Peyer's patch (tissue), 4 donors: Measurements from ENCODE around the gene TAS2R38. TPM values are rescaled to one million over a fixed set of nuclear protein-coding genes. Genes with fewer than 3 reads are reported as not detected.

Source experiments
- DNase-seq, 3 donors: peaks; one replicate each; pipeline ENCODE4 v3.0.0-alpha.2; 2017 to 2019
- H3K27ac ChIP-seq, 4 donors: fragments of 200-600 bp; sonication (generic); one replicate each; pipeline ENCODE4 v1.5.1; 2016 to 2019
- H3K27me3 ChIP-seq, 2 donors: fragments of 200-600 bp; sonication (generic); one replicate each; pipeline ENCODE4 v1.5.1; 2019
- H3K36me3 ChIP-seq, 3 donors: fragments of 200-600 bp; sonication (generic); one replicate each; pipeline ENCODE4 v1.5.1; 2016 to 2019
- H3K4me1 ChIP-seq, 4 donors: fragments of 200-600 bp; sonication (generic); one replicate each; pipeline ENCODE4 v1.5.1; 2016 to 2019
- H3K4me3 ChIP-seq, 4 donors: fragments of 200-600 bp; sonication (generic); 1 replicate in 3 of 4; 2 replicates in 1 of 4; pipeline ENCODE4 v1.5.1; 2016 to 2019; ENCODE audit warnings: mild to moderate bottlenecking in 1 of 4
- H3K9me3 ChIP-seq, 4 donors: fragments of 200-600 bp; sonication (generic); one replicate each; pipeline ENCODE4 v1.5.1; 2016 to 2019; ENCODE audit warnings: mild to moderate bottlenecking in 1 of 4
- POLR2A ChIP-seq, 2 donors: fragments of 450-650 bp; IDR thresholded peaks; one replicate each; pipeline ENCODE4 v1.5.1; 2017; ENCODE audit warnings: antibody characterized with exemption in 2 of 2, mild to moderate bottlenecking in 2 of 2, moderate library complexity in 2 of 2
- total RNA-seq, 4 donors: library from RNA; depleted of rRNA; stranded (reverse); fragments of >200 nt; gene quantifications; one replicate each; pipeline ENCODE4 v1.1.0, GENCODE V29; 2016
- TF ChIP-seq, protein P1 (sequence below), 6 experiments: fragments of 450-650 bp in 4 of 6; fragments of 200-600 bp in 2 of 6; sonication (generic) in 1 of 6; IDR thresholded peaks; one replicate each; pipeline ENCODE4 v1.5.1; 2017 to 2019; ENCODE audit warnings: antibody characterized with exemption in 6 of 6, mild to moderate bottlenecking in 3 of 6, moderate library complexity in 1 of 6

The TAS2R38 gene
- total RNA-seq, 4 donors from 2014 or later = 1.3 to 2.7 TPM; not detected in 2

DNA sequence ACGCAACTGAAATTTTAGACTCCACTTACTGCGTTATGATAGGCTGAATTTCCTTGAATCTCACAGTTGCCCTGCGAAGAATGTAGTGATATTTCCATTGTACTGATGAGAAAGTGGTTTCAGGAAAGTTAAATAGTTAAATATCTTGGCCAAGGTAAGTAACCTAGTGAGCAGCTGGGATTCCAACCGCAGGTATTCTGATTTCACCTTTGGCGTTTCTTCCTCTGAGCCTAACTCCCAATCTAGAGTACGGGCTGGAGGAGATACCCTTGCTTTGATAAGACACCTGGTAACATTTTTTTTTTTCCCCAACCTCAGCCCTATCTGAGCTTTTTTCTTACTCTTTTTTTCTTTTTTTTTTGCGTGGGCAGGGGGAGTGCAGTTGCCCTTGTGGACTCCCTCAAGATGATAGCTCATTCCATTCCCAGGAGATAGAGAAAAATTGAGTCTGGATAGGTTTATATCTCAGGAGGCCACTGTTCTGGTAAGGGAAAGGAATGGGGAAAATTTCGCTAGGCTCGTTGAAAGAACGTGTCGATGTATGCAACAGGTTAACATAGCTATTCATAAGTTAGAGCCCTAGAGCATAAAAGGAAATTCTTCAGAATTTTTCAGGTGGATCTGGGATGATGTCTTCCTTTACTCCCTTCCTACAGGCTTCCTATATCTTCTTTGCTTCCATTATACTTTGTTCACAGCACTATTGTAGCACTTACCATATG, 3.1 kb upstream of the TAS2R38 start:
- Histone ChIP-seq H3K4me1 (peaks cover 0 to 7% (median 0%) of the 10 kb centered on the region in 4 donors), H3K9me3 (no peaks in the 10 kb centered on the region), H3K36me3 (no peaks in the 10 kb centered on the region), H3K27ac (no peak overlapping the region), H3K4me3 (peak overlapping the region in 1 of 4 donors; percentile 43), H3K27me3 (no peaks in the 10 kb centered on the region)
- DNase-seq = no peak
- no peak for TF ChIP-seq POLR2A (IDR thresholded peaks at IDR 0.05)
- TF ChIP-seq, protein P1, sequence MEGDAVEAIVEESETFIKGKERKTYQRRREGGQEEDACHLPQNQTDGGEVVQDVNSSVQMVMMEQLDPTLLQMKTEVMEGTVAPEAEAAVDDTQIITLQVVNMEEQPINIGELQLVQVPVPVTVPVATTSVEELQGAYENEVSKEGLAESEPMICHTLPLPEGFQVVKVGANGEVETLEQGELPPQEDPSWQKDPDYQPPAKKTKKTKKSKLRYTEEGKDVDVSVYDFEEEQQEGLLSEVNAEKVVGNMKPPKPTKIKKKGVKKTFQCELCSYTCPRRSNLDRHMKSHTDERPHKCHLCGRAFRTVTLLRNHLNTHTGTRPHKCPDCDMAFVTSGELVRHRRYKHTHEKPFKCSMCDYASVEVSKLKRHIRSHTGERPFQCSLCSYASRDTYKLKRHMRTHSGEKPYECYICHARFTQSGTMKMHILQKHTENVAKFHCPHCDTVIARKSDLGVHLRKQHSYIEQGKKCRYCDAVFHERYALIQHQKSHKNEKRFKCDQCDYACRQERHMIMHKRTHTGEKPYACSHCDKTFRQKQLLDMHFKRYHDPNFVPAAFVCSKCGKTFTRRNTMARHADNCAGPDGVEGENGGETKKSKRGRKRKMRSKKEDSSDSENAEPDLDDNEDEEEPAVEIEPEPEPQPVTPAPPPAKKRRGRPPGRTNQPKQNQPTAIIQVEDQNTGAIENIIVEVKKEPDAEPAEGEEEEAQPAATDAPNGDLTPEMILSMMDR (IDR thresholded peaks at IDR 0.05) = peak in 1 of 6 experiments; percentile 27

DNA sequence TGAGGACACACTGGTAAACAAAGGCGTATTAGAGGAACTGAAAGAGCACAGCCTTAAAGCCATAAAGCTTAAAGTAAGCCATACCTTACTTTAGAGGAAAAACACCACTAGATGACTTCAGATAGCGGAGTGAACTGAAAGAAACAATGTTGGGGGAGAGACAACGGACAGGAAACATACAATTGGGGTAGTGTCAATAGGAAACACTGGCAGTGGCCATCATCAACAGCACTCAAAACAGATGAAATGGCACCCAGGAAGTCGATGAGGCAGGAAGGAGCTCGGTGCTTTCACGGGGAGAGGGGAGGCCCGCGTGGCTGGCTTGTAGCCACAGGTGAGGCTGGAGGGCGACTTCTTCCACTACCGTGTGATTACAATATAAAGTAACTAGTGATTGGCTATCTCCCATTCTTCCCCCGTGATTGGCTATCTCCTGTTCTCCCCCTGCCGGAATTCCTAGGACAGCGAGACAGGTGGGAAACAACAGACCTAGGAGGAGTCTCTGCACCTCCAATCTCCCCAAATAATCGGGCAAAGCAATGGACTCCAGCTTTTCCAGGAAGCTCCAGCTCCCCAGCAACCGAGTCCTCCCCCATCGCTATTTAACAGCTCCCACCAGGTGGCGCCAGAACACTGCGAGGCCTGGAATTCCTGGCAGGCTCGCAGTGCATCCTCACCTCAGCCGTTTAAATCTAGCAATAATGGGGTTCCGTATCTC, 2.4 kb upstream of the TAS2R38 start:
- peak; percentile 46 to 92 (median 87) for DNase-seq
- Histone ChIP-seq H3K4me3 (peak overlapping the region in 3 of 4 donors; percentile 9 to 52 (median 43)), H3K9me3 (no peaks in the 10 kb centered on the region), H3K4me1 (peaks cover 0 to 7% (median 0%) of the 10 kb centered on the region in 4 donors), H3K36me3 (no peaks in the 10 kb centered on the region), H3K27me3 (no peaks in the 10 kb centered on the region), H3K27ac (peak overlapping the region in 2 of 4 donors; percentile 5 to 40)
- TF ChIP-seq, protein P1 (IDR thresholded peaks at IDR 0.05) = peak in 4 of 6 experiments; percentile 67 to 96 (median 93)
- TF ChIP-seq POLR2A (IDR thresholded peaks at IDR 0.05) = no peak

- no peak overlapping the region for H3K4me3 ChIP-seq
- no peak overlapping the region for H3K27ac ChIP-seq
- H3K27me3 ChIP-seq = no peaks in the 10 kb centered on the region
- TF ChIP-seq, protein P1 (IDR thresholded peaks at IDR 0.05) = peak in 4 of 6 experiments; percentile 33 to 73 (median 70)
- TF ChIP-seq POLR2A (IDR thresholded peaks at IDR 0.05) = no peak
- no peaks in the 10 kb centered on the region for H3K9me3 ChIP-seq
- no peaks in the 10 kb centered on the region for H3K36me3 ChIP-seq
- peak in 1 of 3 donors; percentile 75 for DNase-seq
- peaks cover 0 to 7% (median 0%) of the 10 kb centered on the region in 4 donors for H3K4me1 ChIP-seq
These were observed 1.3 kb upstream of the TAS2R38 start for GRCh38 chr7:141974831-141975230.

DNA sequence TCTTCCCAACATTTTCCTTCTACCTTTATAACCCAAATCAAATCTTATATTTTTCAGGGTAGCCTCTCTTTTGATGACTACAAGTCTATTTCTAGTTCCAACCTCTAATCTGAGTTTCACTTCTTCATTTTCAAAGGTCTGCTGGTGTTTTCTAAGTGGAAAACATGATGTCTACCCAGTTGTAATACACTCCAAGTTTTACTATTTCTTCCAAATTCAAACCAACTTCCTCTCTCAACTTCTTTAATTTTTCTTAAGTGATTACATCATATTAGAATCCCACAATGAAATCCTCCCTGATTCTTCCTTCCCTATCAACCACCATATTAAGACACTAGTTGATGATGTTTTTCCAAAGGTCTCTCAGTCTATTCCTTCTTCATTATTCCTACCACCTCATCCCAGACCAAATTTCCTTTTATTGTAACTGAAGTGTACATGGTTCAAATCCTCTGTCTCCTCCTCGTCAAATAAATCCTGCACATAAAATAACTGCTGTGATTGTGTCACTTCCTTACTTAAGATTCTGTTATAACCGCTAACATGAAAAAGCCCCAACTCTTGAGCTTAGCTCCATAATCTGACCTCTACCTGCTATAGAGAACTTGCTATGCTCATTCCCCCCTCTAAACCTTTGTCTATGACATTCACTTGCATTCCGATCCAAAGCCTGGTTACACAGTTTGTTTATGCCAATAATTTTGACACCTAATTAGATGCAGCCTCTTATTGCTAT, 12.7 kb downstream of the TAS2R38 start:
- Histone ChIP-seq H3K36me3 (no peaks in the 10 kb centered on the region), H3K4me3 (no peak overlapping the region), H3K4me1 (no peaks in the 10 kb centered on the region), H3K27me3 (no peaks in the 10 kb centered on the region), H3K9me3 (no peaks in the 10 kb centered on the region), H3K27ac (no peak overlapping the region)
- no peak for DNase-seq
- TF ChIP-seq, protein P1 (IDR thresholded peaks at IDR 0.05) = no peak
- TF ChIP-seq POLR2A (IDR thresholded peaks at IDR 0.05) = no peak

DNA sequence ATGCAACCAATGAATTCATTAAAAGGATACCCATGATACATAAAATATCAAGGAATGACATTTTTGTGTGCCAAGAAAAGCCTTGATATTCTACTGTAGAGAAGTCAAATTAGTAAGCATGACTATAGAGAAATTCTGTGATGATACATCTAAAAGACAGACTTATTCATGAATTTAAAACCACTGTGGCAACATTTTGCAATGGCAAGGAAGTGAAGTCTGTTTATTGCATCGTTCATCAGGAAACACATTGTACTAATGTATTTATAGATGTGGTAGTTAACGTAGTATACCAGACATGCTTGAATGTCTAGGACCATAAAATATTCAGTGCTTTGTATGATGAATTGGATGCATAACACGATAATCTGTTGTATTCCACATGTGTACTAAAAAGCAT, 17.5 kb downstream of the TAS2R38 start:
- DNase-seq = no peak
- no peak for TF ChIP-seq POLR2A (IDR thresholded peaks at IDR 0.05)
- TF ChIP-seq, protein P1 (IDR thresholded peaks at IDR 0.05) = no peak
- H3K27me3 ChIP-seq = no peaks in the 10 kb centered on the region
- no peaks in the 10 kb centered on the region for H3K9me3 ChIP-seq
- H3K4me3 ChIP-seq = no peak overlapping the region
- no peaks in the 10 kb centered on the region for H3K36me3 ChIP-seq
- no peaks in the 10 kb centered on the region for H3K4me1 ChIP-seq
- H3K27ac ChIP-seq = no peak overlapping the region
